Psoas muscle (tissue), 8 donors: ENCODE measurements around the gene CALML6. TPM values are rescaled to one million over a fixed set of nuclear protein-coding genes. Genes with fewer than 3 reads are reported as not detected.

ENCODE experiments used
- ATAC-seq, 4 donors: fragments of 200-7000 bp; cut with Tn5 transposase; one replicate each; pipeline ENCODE4 v1.9.1; 2020; ENCODE audit warnings: moderate library complexity in 3 of 4, mild to moderate bottlenecking in 2 of 4
- DNase-seq, 2 donors: peaks; one replicate each; pipeline ENCODE4 v3.0.0-alpha.2; 2020
- H3K27ac ChIP-seq: fragments of 200-600 bp; one replicate; pipeline ENCODE4 v1.8.0; 2022
- H3K27me3 ChIP-seq, 3 donors: fragments of 200-600 bp in 1 of 3; one replicate each; pipeline versions ENCODE4 v1.6.1 to v1.8.0; 2013 to 2022; ENCODE audit warnings: low read length in 2 of 3, mild to moderate bottlenecking in 2 of 3, moderate library complexity in 1 of 3; ENCODE audit not compliant: insufficient read depth in 3 of 3
- H3K36me3 ChIP-seq, 2 donors: fragments of 200-600 bp in 1 of 2; one replicate each; pipeline versions ENCODE4 v1.6.1 to v1.8.0; 2013 to 2022; ENCODE audit warnings: low read depth in 1 of 2, mild to moderate bottlenecking in 1 of 2, moderate library complexity in 1 of 2; ENCODE audit not compliant: insufficient read depth in 1 of 2
- H3K4me1 ChIP-seq: fragments of 200-600 bp; one replicate; pipeline ENCODE4 v1.8.0; 2022
- H3K4me3 ChIP-seq: fragments of 200-600 bp; one replicate; pipeline ENCODE4 v1.8.0; 2022; ENCODE audit warnings: mild to moderate bottlenecking
- H3K9me3 ChIP-seq: fragments of 200-600 bp; one replicate; pipeline ENCODE4 v1.8.0; 2022
- CTCF ChIP-seq: fragments of 200-600 bp; IDR thresholded peaks from one replicate; pipeline ENCODE4 v1.8.0; 2022; ENCODE audit warnings: antibody characterized with exemption
- WGBS, 3 donors: extraction: QIAGEN DNeasy Blood & Tissue Kit; methylation state at CpG; one replicate each; pipeline versions ENCODE4 v1.1.6 to v1.1.7; 2013; 5-methylcytosine and 5-hydroxymethylcytosine counted together
- intact Hi-C, 2 donors: fragments of 100-400 bp; cut with DNase I; formaldehyde crosslinking; loops; one replicate each; pipeline versions ENCODE4 v1.11.0 to v1.14.2; 2022
- polyA plus RNA-seq, 3 donors: library from polyadenylated mRNA; stranded (reverse); fragments of 200-250 nt; gene quantifications; one replicate each; pipeline ENCODE4 v1.2.3, GENCODE V29; 2013
- total RNA-seq, 4 donors: library from RNA; stranded (reverse); fragmentation: NEBNext Ultra II Directional in 2 of 4; extraction: Animal tissue kit (Norgen Biotek cat#: 25700) in 2 of 4; gene quantifications; one replicate each; pipeline versions ENCODE4 v1.2.1 to v1.2.4, GENCODE V29; 2021 to 2023
- donor health status: healthy with polysubstance abuse.
- donor health status: DM: no; HTN: no; CAD: no; lungs with moderate emphysema.
- donor health status: Bipolar disorder and iron deficiency.
- donor health status: healthy.
- donor health status: DM: yes; HTN: yes; CAD: no.
- donor health status: DM: no; HTN: no; CAD: no.
- donor health status: DM: no; HTN: no; CAD: no.
- donor health status: DM: yes; HTN: yes; CAD: no.

CALML6 gene
- total and polyA plus RNA-seq, 7 donors = 4.2 to 75.4 (median 25.6) TPM

GRCh38 chr1:1925437-1926345 is 10.6 kb downstream of the CALML6 start:
- Histone ChIP-seq H3K4me1 (no peaks in the 10 kb centered on the region), H3K9me3 (no peaks in the 10 kb centered on the region), H3K27ac (no peak overlapping the region), H3K36me3 (no peaks in the 10 kb centered on the region), H3K27me3 (peaks cover 0 to 2% (median 0%) of the 10 kb centered on the region in 3 donors), H3K4me3 (no peak overlapping the region)
- intact Hi-C loops = no loop called here
- no peak for TF ChIP-seq CTCF
- peak in 1 of 2 donors; percentile 43 for DNase-seq
- 77 to 86% (median 78%) methylated on average over 27 of the region's 27 CpGs for WGBS, 3 donors
- no peak for ATAC-seq

DNA sequence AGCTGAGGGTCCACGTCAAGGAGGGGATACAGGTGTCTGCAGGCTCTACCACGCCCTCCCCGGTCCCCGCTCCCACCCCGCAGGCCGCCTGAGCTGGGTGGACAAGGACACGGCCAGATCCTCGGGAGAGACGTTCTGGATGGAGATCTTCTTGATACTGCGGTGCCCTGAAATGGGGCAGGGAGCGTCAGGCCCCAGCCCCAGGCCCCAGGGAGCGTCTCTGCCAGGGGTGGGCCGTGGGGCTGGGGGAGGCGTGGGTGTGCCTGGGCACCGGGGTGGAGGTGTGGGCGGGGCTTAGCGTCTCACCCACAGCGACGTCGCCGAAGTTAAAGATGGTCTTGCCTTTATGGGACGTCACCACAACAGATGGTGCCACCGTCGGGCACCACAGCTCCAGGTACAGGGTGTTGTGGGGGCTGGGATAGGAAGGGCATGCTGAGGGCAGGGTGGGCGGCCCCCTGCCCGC is 11.3 kb downstream of the CALML6 start:
- WGBS, 3 donors = 79 to 86% (median 83%) methylated on average over 24 to 26 of the region's 26 CpGs
- ATAC-seq (no peak), DNase-seq (no peak)
- Histone ChIP-seq H3K4me1 (no peaks in the 10 kb centered on the region), H3K27ac (no peak overlapping the region), H3K36me3 (no peaks in the 10 kb centered on the region), H3K9me3 (no peaks in the 10 kb centered on the region), H3K27me3 (peaks cover 0 to 2% (median 0%) of the 10 kb centered on the region in 3 donors), H3K4me3 (no peak overlapping the region)
- TF ChIP-seq CTCF = no peak
- intact Hi-C loops = no loop called here

DNA sequence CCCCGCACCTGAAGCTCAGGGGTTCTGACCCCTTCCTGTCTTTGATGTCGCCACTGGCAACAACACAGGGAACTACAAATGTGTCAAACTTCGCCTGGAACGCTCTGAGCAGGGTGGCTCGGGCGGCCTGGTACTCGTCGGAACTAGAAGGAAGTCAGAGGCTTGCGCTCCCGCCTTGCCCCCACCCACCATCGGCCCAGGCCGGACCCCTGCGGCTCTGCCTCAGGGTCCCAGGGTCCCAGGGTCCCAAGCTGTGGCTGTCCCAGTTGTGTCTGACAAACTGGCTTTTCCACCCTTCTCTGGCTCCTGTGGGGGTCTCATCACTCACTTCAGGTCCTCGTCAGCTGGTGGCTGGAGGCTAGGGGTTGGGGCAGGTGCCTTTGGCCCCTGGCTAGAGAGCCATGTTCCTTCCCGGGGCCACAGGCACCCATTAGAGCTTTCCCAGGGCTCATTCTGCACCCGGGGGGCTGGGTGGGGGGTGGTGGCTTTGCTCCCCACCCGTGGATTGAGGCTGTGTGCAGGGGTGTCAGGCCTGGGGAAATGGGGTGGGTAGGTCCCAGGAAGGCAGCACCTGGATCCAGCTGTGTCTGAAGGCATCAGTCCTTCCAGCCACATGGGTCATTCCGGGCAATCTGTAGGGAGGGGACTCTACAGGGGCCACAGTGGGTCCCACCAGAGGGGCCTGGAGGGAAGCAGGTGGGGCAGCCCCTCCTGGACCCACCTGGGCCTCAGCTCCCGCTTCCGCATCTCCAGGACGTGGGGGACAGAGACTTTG is 12.0 kb downstream of the CALML6 start:
- H3K36me3 ChIP-seq = no peaks in the 10 kb centered on the region
- H3K9me3 ChIP-seq = no peaks in the 10 kb centered on the region
- ATAC-seq = no peak
- no peak for TF ChIP-seq CTCF
- DNase-seq = no peak
- WGBS, 3 donors = 82 to 88% (median 87%) methylated on average over 21 of the region's 21 CpGs
- no peak overlapping the region for H3K27ac ChIP-seq
- H3K4me1 ChIP-seq = no peaks in the 10 kb centered on the region
- H3K4me3 ChIP-seq = no peak overlapping the region
- intact Hi-C loops = no loop called here
- peaks cover 0 to 2% (median 0%) of the 10 kb centered on the region in 3 donors for H3K27me3 ChIP-seq

GRCh38 chr1:1927751-1928150 is 12.7 kb downstream of the CALML6 start:
- intact Hi-C loops = no loop called here
- TF ChIP-seq CTCF = no peak
- no peak for DNase-seq

More at GRCh38 chr1:1927751-1928150, 12.7 kb downstream of the CALML6 start:
- no peak overlapping the region for H3K4me3 ChIP-seq
- 36 to 56% (median 42%) methylated on average over 25 of the region's 25 CpGs for WGBS, 3 donors
- H3K27me3 ChIP-seq = peaks cover 0 to 2% (median 0%) of the 10 kb centered on the region in 3 donors
- no peak overlapping the region for H3K27ac ChIP-seq
- peak in 1 of 4 donors; percentile 21 for ATAC-seq
- no peaks in the 10 kb centered on the region for H3K36me3 ChIP-seq
- no peaks in the 10 kb centered on the region for H3K4me1 ChIP-seq
- H3K9me3 ChIP-seq = no peaks in the 10 kb centered on the region
